ENCODE data around the gene MMP1.
"Not testable (repeated sequence)": the region's sequence is repeated elsewhere in the genome, so short reads cannot be mapped to it uniquely, and the experiment has no call there.

MMP1 gene

DNA sequence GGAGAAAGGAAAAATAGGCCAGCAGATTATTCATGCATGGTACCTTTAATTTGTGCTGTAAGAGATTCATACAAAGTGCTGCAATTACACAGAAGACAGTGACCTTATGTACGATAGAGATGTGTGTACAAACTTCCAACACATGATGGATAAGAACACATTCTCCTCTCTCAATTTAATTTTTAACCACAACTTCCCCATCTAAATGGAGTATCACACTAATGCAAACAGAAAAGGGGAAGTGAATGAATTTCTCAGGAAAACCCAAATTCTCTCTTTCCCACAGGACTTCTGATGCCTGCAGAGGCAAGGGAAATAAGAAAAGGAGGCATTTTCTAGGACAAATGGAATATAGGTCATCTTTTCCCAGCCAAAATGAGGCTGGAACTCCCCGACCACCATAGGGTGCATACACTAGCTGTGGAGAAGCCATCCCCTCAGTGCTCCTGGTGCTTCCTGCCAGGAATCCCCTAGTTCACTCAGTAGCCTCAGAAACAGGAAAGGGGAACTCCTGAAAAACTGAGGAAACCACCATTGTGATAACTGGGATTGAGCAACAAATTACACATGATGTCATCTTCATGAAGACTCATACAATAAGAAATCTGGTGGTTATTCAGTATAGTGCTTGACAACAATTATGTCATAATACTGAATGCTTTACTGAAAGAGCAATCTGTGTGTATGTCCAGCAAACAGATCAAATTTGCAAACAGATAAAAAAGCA, 40.0 kb downstream of the MMP1 start:
- no peak for DNase-seq

DNA sequence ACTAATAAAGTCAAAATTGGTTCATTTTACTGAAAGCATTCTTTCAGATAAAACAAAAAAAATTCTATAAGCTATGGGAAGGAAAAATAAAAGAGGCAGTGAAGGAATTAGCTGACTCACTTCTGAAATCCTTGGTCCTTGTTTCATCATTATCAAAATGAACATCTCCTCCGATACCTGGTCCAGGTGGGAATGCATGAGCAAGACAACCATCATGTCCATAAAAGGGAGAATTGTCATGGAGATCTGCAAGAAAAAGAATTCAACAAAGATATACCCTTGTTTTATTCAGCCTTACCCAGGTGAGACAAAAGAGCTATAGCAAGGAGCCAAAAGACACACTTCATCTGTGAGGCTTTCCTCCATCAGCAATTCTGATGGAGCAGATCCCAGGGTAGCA, 44.7 kb downstream of the MMP1 start:
- DNase-seq, result no peak

DNA sequence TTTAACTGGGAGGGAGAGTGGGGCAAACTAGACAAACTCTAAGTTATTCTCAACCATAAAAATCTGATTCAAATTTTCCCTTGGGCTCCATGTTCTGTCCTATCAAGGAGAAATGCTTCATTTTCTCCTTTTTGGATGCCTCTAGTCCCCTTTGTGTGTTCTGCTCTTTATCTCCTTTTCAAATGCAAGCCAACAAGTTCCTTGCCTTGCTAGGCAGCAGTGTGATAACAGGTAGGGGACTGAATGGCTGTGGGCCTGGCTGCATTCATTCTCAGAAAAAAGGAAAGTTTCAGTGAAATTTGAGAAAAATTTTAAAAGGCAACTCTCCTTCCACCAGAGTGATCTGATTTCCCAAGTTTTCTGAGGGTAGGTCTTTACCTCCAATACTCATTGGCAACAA, 46.3 kb downstream of the MMP1 start:
- DNase-seq, result no peak

DNA sequence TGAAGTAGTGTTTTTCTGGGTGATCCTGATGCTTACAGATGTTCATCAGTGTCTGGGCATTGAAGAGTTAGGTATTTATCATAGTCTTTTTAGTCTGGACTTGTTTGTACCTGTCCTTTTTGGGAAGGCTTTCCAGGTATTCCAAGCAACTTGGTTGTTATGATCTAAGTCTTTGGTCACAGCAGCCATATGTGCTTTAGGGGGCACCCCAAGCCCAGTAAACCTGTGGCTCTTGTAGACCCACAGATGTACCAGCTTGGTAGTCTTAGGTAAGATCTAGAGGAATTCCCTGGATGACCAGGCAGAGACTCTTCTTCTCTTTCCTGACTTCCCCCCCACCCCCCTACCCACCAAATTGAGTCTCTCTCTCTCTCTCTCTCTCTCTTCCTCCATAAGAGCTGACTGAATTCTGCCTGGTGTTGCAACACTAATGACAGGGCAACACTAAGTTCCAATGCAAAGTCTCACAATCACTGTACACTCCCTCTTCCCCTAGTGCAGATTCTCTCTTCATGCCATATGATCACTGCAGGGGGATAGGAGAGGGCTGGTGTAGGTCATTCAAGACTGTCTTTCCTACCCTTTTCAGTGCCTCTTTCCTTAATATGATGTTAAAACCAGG, 48.7 kb downstream of the MMP1 start:
- DNase-seq, result no peak

DNA sequence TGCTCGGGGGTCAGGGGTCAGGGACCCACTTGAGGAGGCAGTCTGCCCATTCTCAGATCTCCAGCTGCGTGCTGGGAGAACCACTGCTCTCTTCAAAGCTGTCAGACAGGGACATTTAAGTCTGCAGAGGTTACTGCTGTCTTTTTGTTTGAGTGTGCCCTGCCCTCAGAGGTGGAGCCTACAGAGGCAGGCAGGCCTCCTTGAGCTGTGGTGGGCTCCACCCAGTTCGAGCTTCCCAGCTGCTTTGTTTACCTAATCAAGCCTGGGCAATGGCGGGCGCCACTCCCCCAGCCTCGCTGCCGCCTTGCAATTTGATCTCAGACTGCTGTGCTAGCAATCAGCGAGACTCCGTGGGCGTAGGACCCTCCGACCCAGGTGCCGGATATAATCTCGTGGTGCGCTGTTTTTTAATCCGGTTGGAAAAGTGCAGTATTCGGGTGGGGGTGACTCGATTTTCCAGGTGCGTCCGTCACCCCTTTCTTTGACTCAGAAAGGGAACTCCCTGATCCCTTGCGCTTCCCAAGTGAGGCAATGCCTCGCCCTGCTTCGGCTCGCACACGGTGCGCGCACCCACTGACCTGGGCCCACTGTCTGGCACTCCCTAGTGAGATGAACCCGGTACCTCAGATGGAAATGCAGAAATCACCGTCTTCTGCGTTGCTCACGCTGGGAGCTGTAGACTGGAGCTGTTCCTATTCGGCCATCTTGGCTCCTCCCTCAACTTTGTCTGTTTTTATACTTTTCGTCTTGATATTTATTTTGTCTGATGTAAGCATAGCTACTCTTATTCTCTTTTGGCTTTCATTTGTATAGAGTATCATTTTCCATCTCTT, 51.0 kb downstream of the MMP1 start:
- DNase-seq, result not testable (repeated sequence)

Data from COR-L47 (cell line).